Astrocyte (in vitro differentiated cells and primary cell): ENCODE data around the gene NRP1.

ENCODE experiments used
- EZH2 ChIP-seq: IDR thresholded peaks from 2 replicates; pipeline ENCODE4 v1.6.1; 2012; ENCODE audit warnings: mild to moderate bottlenecking, low read length, inconsistent platforms; ENCODE audit not compliant: insufficient read depth
- TF ChIP-seq, protein P1 (sequence below): IDR thresholded peaks from 2 replicates; pipeline ENCODE4 v1.5.1; 2011; ENCODE audit warnings: low read depth, mild to moderate bottlenecking, inconsistent platforms, low read length, moderate library complexity; ENCODE audit not compliant: insufficient read depth

DNA sequence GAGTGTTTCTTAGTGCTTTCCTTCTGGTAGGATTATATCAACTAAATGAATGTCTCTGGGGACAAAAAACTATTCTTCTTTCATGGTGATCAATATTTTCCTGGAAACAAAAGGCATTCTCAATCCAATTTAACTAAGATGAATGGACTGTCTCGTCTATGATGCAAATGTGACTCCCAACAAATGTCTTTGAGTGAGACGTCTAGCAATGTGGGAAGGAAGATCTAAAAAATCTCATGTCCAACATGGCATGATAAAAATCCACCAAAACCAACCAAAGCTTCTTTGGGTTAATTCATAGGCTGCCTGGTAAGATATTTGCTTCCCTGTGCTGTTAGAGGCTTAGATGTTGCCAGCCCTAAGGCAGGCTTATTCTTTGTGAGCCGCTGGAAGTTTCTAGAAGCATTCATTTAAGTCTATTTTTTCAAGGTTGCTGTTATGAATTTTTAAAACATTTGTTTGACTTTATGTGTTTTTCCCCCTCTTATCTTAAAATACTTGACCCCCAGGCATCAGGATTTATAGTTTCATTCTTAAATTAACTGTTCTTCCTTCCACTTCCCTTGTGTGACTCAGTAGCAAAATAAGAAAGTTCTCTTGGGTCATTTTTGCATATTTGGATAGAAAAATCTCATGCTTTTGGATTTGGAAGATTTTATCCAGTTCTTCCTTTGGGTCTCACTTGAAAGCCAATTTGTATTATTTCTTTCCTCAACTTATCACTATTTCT lies 156.3 kb downstream of the NRP1 start:
- no peak for TF ChIP-seq EZH2
- TF ChIP-seq, protein P1, sequence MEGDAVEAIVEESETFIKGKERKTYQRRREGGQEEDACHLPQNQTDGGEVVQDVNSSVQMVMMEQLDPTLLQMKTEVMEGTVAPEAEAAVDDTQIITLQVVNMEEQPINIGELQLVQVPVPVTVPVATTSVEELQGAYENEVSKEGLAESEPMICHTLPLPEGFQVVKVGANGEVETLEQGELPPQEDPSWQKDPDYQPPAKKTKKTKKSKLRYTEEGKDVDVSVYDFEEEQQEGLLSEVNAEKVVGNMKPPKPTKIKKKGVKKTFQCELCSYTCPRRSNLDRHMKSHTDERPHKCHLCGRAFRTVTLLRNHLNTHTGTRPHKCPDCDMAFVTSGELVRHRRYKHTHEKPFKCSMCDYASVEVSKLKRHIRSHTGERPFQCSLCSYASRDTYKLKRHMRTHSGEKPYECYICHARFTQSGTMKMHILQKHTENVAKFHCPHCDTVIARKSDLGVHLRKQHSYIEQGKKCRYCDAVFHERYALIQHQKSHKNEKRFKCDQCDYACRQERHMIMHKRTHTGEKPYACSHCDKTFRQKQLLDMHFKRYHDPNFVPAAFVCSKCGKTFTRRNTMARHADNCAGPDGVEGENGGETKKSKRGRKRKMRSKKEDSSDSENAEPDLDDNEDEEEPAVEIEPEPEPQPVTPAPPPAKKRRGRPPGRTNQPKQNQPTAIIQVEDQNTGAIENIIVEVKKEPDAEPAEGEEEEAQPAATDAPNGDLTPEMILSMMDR: no peak
